ENCODE measurements around the gene SORCS2. TPM values are rescaled to one million over a fixed set of nuclear protein-coding genes. Genes with fewer than 3 reads are reported as not detected.

The SORCS2 gene
- total RNA-seq, 2 donors from 2014 or later, result 0.68 to 0.92 TPM

DNA sequence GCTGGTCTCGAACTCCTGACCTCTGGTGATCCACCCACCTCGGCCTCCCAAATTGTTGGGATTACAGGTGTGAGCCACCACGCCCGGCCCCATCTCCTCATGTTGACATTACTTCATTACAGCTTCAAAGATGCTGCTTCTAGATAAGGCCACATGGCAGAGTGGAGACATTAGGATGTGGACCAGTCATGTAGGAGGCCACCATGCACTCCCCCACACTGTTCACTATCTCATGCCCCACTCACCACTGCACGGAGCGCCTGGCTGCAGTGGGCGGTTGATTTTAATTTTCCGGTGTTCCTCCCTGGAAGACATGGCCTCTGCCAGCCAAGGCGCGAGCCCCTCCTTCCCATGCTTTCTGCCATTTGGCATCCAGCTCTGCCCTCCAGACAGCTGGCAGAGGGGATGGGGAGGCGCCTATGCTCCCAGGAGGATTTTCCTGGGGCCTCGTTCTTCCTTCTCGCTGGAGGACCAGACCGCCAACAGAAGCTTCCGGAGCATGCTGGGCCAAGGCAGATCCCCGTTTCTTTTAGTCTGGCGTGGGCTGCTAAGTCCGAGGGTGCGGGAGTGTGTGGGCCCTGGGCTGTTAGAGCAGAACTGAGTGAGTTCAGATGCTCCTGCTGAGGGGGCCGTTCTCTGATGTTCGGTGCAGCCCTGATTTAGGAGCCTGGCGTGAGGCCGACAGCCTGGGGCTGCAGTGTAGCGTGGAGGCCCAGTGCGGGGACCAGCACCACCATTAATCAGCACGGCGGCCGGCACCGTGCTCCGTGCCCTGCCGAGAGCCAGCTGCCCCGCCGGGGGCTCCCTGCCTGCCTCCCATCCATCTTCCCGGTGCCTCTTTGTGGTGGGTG lies 93.1 kb downstream of the SORCS2 start:
- TF ChIP-seq, protein P1, sequence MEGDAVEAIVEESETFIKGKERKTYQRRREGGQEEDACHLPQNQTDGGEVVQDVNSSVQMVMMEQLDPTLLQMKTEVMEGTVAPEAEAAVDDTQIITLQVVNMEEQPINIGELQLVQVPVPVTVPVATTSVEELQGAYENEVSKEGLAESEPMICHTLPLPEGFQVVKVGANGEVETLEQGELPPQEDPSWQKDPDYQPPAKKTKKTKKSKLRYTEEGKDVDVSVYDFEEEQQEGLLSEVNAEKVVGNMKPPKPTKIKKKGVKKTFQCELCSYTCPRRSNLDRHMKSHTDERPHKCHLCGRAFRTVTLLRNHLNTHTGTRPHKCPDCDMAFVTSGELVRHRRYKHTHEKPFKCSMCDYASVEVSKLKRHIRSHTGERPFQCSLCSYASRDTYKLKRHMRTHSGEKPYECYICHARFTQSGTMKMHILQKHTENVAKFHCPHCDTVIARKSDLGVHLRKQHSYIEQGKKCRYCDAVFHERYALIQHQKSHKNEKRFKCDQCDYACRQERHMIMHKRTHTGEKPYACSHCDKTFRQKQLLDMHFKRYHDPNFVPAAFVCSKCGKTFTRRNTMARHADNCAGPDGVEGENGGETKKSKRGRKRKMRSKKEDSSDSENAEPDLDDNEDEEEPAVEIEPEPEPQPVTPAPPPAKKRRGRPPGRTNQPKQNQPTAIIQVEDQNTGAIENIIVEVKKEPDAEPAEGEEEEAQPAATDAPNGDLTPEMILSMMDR (IDR thresholded peaks at IDR 0.05), result no peak
- Histone ChIP-seq H3K27ac (no peak overlapping the region), H3K4me1 (ENCODE audit: control insufficient read depth in 1 of 2, low read depth in 2 of 2) (peaks cover 0 to 17% of the 10 kb centered on the region in 2 donors), H3K36me3 (no peaks in the 10 kb centered on the region), H3K27me3 (replicated peaks; ENCODE audit: insufficient read depth) (no peaks in the 10 kb centered on the region), H3K4me3 (peak overlapping the region; percentile 53), H3K9me3 (no peaks in the 10 kb centered on the region)
- ATAC-seq (ENCODE audit: insufficient number of reproducible peaks, low FRiP score, low read depth) (no peak), DNase-seq (ENCODE audit: low spot score) (no peak)

DNA sequence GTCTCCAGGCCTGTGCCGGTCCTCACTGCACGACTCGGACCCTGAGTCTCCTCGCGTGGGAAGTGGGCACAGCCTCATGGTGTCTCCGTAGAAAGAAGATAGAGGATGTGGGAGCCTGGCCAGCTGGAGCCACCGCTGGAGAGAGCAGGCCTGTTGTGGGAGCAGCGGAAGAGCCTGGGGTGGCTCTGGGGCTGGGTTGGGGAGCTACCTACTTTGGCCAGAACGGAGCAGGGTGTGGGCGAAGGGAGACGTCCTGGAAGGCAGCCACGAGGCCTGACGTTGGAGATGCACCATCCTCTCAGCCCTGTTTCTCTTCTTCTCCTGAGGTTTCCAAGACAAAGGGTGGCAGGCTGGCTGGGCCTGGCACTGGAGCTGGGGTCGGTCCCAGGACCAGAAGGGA lies 93.8 kb downstream of the SORCS2 start:
- H3K27ac ChIP-seq, result no peak overlapping the region
- TF ChIP-seq, protein P1 (IDR thresholded peaks at IDR 0.05), result no peak
- H3K4me3 ChIP-seq, result peak overlapping the region; percentile 53
- no peaks in the 10 kb centered on the region for H3K9me3 ChIP-seq
- ATAC-seq (ENCODE audit: insufficient number of reproducible peaks, low FRiP score, low read depth) (no peak), DNase-seq (ENCODE audit: low spot score) (no peak)
- H3K4me1 ChIP-seq (ENCODE audit: control insufficient read depth in 1 of 2, low read depth in 2 of 2), result peaks cover 0 to 17% of the 10 kb centered on the region in 2 donors
- no peaks in the 10 kb centered on the region for H3K36me3 ChIP-seq
- no peaks in the 10 kb centered on the region for H3K27me3 ChIP-seq (replicated peaks; ENCODE audit: insufficient read depth)

DNA sequence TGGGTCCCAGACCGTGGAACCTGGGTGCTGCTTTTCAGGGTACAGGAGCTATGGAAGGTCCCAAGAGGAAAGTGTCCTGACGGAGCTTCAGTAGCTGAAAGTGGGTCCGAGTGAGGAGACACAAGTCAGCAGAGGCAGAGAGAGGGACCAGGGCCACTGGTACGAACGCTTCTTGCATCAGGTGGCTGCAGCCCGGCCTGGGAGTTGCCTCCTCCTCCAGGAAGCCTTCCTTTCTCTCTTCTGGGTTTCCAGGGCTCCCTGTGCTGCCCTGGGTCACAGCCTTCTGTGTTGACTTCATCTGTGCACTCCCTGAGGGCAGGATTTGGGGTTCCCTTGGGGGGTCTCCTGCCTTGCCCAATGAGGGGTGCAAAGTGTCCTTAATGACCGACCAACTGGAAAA lies 94.5 kb downstream of the SORCS2 start:
- H3K36me3 ChIP-seq, result no peaks in the 10 kb centered on the region
- no peak overlapping the region for H3K4me3 ChIP-seq
- H3K27ac ChIP-seq, result no peak overlapping the region
- no peaks in the 10 kb centered on the region for H3K27me3 ChIP-seq (replicated peaks; ENCODE audit: insufficient read depth)
- H3K9me3 ChIP-seq, result no peaks in the 10 kb centered on the region
- TF ChIP-seq, protein P1 (IDR thresholded peaks at IDR 0.05), result no peak
- no peak for ATAC-seq (ENCODE audit: insufficient number of reproducible peaks, low FRiP score, low read depth)
- H3K4me1 ChIP-seq (ENCODE audit: control insufficient read depth in 1 of 2, low read depth in 2 of 2), result peaks cover 0 to 17% of the 10 kb centered on the region in 2 donors
- DNase-seq (ENCODE audit: low spot score), result no peak

DNA sequence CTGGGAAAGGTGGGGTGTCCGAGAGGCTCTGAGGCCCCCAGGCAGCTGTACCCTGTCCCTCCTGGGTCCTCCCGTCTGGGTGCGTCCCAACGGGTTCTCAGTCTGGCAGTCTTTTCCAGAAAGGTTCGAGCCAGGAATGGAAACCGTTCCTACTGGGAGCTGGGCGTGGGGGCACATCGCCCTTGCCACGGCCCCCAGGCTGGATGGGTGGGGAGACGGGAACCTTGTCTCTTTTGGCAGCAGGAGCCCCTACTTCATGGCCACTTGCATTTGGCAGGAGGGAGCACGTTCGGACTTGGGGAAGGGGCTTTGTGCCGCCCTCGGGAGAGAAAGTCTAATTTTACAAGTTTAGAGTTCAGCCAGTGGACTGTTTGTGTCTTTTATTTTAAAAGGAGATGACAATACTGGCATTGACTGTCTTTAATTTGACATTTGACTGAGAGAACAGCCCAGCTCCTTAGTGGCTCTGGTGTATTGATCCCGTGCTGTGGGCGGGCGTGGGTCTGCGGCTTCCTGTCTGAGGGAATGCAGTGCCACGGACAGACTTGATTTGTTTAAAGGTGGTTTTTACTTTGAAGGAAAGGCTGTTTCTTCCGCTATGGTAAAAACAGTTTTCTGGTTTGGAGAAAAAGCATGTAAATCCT lies 95.1 kb downstream of the SORCS2 start:
- ATAC-seq (ENCODE audit: insufficient number of reproducible peaks, low FRiP score, low read depth) (no peak), DNase-seq (ENCODE audit: low spot score) (no peak)
- TF ChIP-seq, protein P1 (IDR thresholded peaks at IDR 0.05), result no peak
- peaks cover 0 to 17% of the 10 kb centered on the region in 2 donors for H3K4me1 ChIP-seq (ENCODE audit: control insufficient read depth in 1 of 2, low read depth in 2 of 2)
- no peaks in the 10 kb centered on the region for H3K9me3 ChIP-seq
- no peak overlapping the region for H3K27ac ChIP-seq
- no peak overlapping the region for H3K4me3 ChIP-seq
- no peaks in the 10 kb centered on the region for H3K36me3 ChIP-seq
- no peaks in the 10 kb centered on the region for H3K27me3 ChIP-seq (replicated peaks; ENCODE audit: insufficient read depth)

DNA sequence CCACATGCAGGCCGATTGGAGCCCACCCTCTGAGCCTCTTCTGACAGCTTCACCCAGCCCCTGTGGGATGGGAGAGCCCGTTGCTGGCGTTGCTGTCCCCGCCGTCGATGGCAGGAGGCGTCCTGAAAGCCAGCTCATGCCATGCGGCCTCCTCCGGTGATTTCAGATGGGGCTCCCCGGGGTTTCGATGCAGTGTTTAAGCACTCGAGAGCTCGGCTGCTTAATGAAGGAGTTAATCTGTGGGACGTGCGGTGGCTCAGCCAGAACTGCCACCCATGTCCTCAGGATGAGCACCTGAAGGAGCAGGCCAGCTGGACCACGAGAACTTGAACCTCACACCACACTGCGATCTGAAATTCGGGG lies 95.6 kb downstream of the SORCS2 start:
- H3K36me3 ChIP-seq, result no peaks in the 10 kb centered on the region
- no peak for ATAC-seq (ENCODE audit: insufficient number of reproducible peaks, low FRiP score, low read depth)
- H3K4me1 ChIP-seq (ENCODE audit: control insufficient read depth in 1 of 2, low read depth in 2 of 2), result peaks cover 0 to 17% of the 10 kb centered on the region in 2 donors

More for the DNA sequence above, 95.6 kb downstream of the SORCS2 start:
- Histone ChIP-seq H3K27me3 (replicated peaks; ENCODE audit: insufficient read depth) (no peaks in the 10 kb centered on the region), H3K4me3 (no peak overlapping the region), H3K9me3 (no peaks in the 10 kb centered on the region), H3K27ac (no peak overlapping the region)
- TF ChIP-seq, protein P1 (IDR thresholded peaks at IDR 0.05), result no peak
- DNase-seq (ENCODE audit: low spot score), result no peak
